Thoracic aorta (tissue), 2 donors: ENCODE results near the gene MBD2. TPM values are rescaled to one million over a fixed set of nuclear protein-coding genes. Genes with fewer than 3 reads are reported as not detected.

Experiments
- ATAC-seq: fragments of 150-250 bp; one replicate; pipeline ENCODE4 v1.8.0; 2017; ENCODE audit warnings: low read depth; ENCODE audit not compliant: insufficient number of reproducible peaks, low FRiP score
- DNase-seq: peaks from one replicate; pipeline ENCODE4 v3.0.0-alpha.2; 2020; ENCODE audit warnings: low spot score
- H3K27ac ChIP-seq, 2 donors: fragments of 200-600 bp; sonication (generic); 1 replicate in 1 of 2; 2 replicates in 1 of 2; pipeline ENCODE4 v1.5.1; 2016; ENCODE audit warnings: mild to moderate bottlenecking in 2 of 2, moderate library complexity in 2 of 2
- H3K27me3 ChIP-seq: fragments of 200-600 bp; sonication (generic); replicated peaks from 2 replicates; pipeline ENCODE4 v1.6.0; 2016; ENCODE audit warnings: mild to moderate bottlenecking; ENCODE audit not compliant: insufficient read depth
- H3K36me3 ChIP-seq: fragments of 200-600 bp; sonication (generic); one replicate; pipeline ENCODE4 v1.5.1; 2016
- H3K4me1 ChIP-seq, 2 donors: fragments of 200-600 bp; sonication (generic); 1 replicate in 1 of 2; 2 replicates in 1 of 2; pipeline versions ENCODE4 v1.5.1 to v1.6.0; 2016; ENCODE audit warnings: low read depth in 2 of 2, mild to moderate bottlenecking in 1 of 2; ENCODE audit not compliant: control insufficient read depth in 1 of 2
- H3K4me3 ChIP-seq: fragments of 200-600 bp; sonication (generic); 2 replicates; pipeline ENCODE4 v1.5.1; 2016; ENCODE audit warnings: mild to moderate bottlenecking
- H3K9me3 ChIP-seq: fragments of 200-600 bp; sonication (generic); 2 replicates; pipeline ENCODE4 v1.5.1; 2016
- CTCF ChIP-seq: fragments of 200-600 bp; sonication (generic); IDR thresholded peaks from one replicate; pipeline ENCODE4 v1.5.1; 2019; ENCODE audit warnings: antibody characterized with exemption
- total RNA-seq, 2 donors: library from RNA; depleted of rRNA; stranded (reverse); fragments of >200 nt; gene quantifications; one replicate each; pipeline versions ENCODE4 v1.1.0 to v1.2.3, GENCODE V29; 2016

Gene MBD2
- total RNA-seq, 2 donors from 2014 or later: 43.5 to 49.3 TPM

DNA sequence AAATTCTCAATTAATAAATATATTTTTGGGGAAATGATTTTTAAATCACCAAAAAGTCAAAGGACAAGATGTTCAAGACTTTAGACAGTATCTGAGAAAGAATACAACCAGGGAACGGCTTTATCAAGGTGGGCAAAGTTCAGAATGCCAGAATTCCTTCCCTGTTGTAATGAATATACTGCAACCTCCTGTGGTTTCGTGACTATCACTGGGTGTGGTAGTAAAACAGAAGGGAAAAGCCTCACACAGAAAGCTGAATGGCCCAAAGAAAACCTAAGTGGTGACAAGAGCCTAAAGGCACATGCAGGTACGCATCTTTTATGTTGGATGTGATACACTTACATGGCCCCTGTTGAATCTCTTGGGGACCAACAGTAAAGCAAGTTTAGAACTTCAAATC, 37.1 kb downstream of the MBD2 start:
- no peaks in the 10 kb centered on the region for H3K9me3 ChIP-seq
- H3K4me1 ChIP-seq: no peaks in the 10 kb centered on the region
- TF ChIP-seq CTCF: no peak
- H3K36me3 ChIP-seq: peaks cover 10% of the 10 kb centered on the region
- no peak for ATAC-seq
- H3K4me3 ChIP-seq: no peak overlapping the region
- no peaks in the 10 kb centered on the region for H3K27me3 ChIP-seq
- DNase-seq: no peak
- H3K27ac ChIP-seq: no peak overlapping the region

DNA sequence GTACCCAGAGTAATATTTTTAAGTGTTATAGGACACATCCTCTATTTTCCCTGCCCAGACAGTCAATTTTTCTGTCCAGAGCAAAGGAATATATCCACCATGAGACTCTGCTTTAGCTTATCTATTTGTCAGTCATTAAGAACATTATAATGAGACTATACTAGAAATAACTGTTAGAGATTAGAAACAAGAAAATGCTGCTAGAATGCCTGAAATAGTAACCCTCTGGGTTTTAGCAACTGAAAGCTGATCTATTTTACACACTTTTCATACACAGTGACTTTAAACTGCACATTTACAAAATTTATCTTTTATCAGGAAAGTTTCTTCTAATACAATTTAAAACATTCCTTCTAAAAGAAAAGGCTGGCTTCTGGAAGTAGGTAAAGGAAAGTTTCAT, 39.6 kb downstream of the MBD2 start:
- H3K9me3 ChIP-seq: no peaks in the 10 kb centered on the region
- DNase-seq (no peak), ATAC-seq (no peak)
- H3K27me3 ChIP-seq: no peaks in the 10 kb centered on the region
- TF ChIP-seq CTCF: no peak
- H3K36me3 ChIP-seq: peaks cover 13% of the 10 kb centered on the region
- no peaks in the 10 kb centered on the region for H3K4me1 ChIP-seq
- H3K4me3 ChIP-seq: no peak overlapping the region
- H3K27ac ChIP-seq: no peak overlapping the region

- Histone ChIP-seq H3K4me3 (no peak overlapping the region), H3K9me3 (no peaks in the 10 kb centered on the region), H3K27ac (no peak overlapping the region), H3K36me3 (peaks cover 10% of the 10 kb centered on the region), H3K4me1 (no peaks in the 10 kb centered on the region), H3K27me3 (no peaks in the 10 kb centered on the region)
- ATAC-seq: no peak
- TF ChIP-seq CTCF: no peak
- no peak for DNase-seq
Observed at GRCh38 chr18:54183390-54183789, 41.1 kb downstream of the MBD2 start.

GRCh38 chr18:54181856-54182602, 42.4 kb downstream of the MBD2 start:
- no peak for ATAC-seq
- Histone ChIP-seq H3K27me3 (no peaks in the 10 kb centered on the region), H3K27ac (no peak overlapping the region), H3K4me3 (no peak overlapping the region), H3K4me1 (no peaks in the 10 kb centered on the region), H3K36me3 (peaks cover 6% of the 10 kb centered on the region), H3K9me3 (no peaks in the 10 kb centered on the region)
- no peak for DNase-seq
- no peak for TF ChIP-seq CTCF

DNA sequence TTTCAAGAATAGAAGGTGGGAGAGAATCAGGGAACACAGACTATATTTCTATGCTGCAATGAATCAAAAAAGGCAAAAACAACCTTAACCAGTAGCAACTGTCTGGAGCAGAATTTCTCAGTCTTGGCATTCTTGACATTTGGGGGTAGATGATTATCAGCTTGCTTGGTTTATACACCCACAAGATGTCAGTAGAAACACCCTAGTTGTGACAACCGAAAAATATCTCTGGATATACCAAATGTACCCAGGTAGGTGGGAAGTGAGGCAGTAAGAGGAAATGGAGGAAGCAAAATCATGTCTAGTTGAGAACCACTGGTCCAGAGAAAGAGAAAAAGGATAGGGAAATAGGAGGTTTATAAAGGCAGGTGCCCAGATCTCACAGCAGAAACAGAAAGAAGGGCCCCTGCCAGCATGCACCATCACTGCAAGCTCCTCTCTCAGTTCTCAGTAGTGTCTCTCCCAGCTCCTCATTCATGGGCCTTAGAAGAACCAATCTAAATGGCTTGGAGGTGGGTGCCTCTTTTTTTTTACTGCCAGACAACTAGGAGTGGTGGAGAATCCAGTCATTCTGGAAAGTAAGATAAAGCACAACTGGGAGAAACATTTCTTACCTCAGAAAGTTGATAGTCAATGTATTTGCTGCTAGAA, 50.4 kb downstream of the MBD2 start:
- ATAC-seq (no peak), DNase-seq (no peak)
- H3K27ac ChIP-seq: no peak overlapping the region
- no peak for TF ChIP-seq CTCF
- H3K9me3 ChIP-seq: no peaks in the 10 kb centered on the region
- no peak overlapping the region for H3K4me3 ChIP-seq
- H3K4me1 ChIP-seq: peaks cover 0 to 5% of the 10 kb centered on the region in 2 donors
- H3K27me3 ChIP-seq: no peaks in the 10 kb centered on the region
- H3K36me3 ChIP-seq: no peaks in the 10 kb centered on the region
